IPS DF 4.7 (cell line): ENCODE data around the gene KLRC4.
A peak's percentile ranks its signal among the peaks of the same experiment; 100 is the strongest.
"Not testable (repeated sequence)": the region's sequence is repeated elsewhere in the genome, so short reads cannot be mapped to it uniquely, and the experiment has no call there.

Source experiments
- DNase-seq: peaks from one replicate; pipeline ENCODE4 v3.0.0-alpha.2; 2013; ENCODE audit warnings: low spot score; ENCODE audit errors: extremely low read depth

KLRC4 gene, protein sequence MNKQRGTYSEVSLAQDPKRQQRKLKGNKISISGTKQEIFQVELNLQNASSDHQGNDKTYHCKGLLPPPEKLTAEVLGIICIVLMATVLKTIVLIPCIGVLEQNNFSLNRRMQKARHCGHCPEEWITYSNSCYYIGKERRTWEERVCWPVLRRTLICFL

GRCh38 chr12:10409392-10409791, at the start of gene KLRC4:
Gene KLRC4 (minus strand): TSS chr12:10409757. CDS start chr12:10409575, 182 bp downstream.
- no peak for DNase-seq

GRCh38 chr12:10457760-10458159, 48.2 kb upstream of the KLRC4 start:
- DNase-seq: peak; percentile 62

- no peak for DNase-seq
These were observed 47.3 kb upstream of the KLRC4 start for GRCh38 chr12:10456856-10457255.

GRCh38 chr12:10455766-10456165, 46.2 kb upstream of the KLRC4 start:
- no peak for DNase-seq

DNA sequence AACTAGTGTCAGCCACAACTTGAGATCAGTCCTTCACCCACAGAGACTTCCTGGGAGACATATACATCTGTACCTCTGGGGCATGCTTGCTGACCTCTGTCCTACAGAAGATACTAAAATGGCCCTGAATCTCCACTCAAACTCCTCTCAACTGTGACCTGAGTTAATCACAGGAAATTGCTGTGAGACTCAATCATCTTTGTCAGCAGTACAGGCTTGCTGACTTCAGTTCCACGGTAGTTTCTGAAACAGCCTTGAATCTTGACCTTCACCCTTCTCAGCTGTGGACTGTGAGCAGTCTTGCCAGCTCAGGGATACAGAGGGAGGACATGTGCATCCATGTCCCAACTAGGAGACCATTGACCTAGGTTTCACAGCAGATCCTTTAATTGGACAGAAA, 45.0 kb upstream of the KLRC4 start:
- DNase-seq: no peak

GRCh38 chr12:10453156-10453555, 43.6 kb upstream of the KLRC4 start, which contains the start of gene KLRC1:
Gene KLRC1 (minus strand): TSS chr12:10453377. CDS start chr12:10451156, 2,221 bp downstream.
- DNase-seq: no peak

DNA sequence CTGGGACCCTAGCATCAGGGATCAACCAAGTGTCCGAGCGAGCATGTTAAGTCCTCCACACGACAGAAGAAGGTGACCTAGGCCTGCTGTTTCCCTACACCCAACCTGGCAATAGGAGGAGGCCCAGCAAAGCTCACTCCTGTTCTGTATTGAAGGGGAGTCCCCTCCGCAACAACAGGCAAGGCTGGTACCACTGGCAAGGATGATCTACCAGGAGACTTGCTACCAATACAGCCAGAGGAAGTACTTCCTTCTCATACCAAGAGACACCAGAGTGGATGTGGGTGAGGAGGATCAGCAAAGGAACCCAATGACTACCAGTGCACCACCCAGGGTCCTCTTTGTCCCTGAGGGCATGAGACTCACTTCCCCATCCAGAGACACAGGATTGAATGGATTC, 38.7 kb upstream of the KLRC4 start:
- no peak for DNase-seq

GRCh38 chr12:10446052-10446451, 36.5 kb upstream of the KLRC4 start:
- DNase-seq: not testable (repeated sequence)

DNA sequence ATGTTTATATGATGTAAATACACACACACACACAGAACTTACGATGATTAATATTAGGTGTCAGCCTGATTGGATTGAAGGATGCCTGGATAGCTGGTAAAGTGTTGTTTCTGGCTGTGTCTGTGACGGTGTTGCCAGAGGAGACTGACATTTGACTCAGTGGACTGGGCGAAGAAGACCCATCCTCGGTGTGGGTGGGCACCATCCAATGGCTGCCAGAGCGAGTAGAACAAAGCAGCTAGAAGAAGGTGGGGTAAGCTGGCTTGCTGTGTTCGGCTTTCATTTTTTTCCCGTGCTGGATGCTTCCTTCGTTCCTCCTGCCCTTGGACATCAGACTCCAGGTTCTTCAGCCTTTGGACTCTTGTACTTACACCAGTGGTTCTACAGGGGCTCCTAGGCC, 31.6 kb upstream of the KLRC4 start:
- not testable (repeated sequence) for DNase-seq

DNA sequence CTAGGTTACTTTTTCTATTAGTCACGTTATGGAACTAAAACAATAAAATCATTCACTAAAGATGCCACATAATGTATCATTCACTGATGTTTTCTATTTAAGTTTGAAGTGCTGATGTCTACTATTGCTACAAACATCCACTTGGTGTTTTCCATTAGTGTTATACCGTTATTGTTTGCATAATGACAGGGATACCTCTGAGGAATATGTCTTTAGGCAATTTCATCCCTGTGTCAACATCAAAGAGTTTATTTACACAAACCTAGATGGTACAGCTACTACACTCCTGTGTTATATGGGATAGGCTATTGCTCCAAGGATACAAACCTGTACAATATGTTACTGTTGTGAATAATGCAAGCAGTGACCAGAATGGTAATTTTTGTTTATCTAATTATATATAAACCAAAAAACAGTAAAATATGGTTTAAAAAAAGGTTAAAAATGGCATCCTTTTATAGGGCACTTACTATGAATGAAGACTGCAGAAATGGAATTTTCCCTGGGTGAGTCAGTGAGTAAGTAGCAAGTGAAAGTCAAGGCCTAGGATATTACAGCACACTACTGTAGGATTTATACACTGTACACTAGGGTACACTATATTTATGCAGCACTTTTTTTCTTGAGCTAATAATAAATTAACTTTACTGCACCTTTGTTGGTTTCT, 30.2 kb upstream of the KLRC4 start:
- not testable (repeated sequence) for DNase-seq

- DNase-seq: not testable (repeated sequence)
These were observed 28.0 kb upstream of the KLRC4 start for GRCh38 chr12:10437601-10438000.

DNA sequence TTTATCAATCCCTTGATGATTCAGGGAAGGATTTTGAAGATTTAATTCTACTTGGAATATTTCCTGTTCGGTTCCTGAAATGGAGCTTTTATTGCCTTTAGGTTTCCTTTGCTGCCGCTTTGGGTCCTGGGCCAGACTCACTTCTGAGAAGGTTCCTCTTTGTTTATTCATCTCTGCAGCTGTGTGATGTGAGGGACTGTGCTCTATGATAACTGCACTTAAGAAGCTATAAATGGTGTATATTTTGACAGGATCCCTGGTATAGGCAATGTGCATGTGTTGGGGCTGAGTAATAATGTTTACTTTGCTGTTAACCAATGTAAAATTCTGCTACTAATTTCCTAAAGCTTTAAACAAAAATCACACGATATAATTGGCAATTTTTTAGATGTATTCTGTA, 26.3 kb upstream of the KLRC4 start, which contains the start of gene KLRC2:
KLRC2 (minus strand) TSS at position 195 of the 400 bp plus-strand sequence; CDS start at position 171, 24 bp downstream.
- not testable (repeated sequence) for DNase-seq

DNA sequence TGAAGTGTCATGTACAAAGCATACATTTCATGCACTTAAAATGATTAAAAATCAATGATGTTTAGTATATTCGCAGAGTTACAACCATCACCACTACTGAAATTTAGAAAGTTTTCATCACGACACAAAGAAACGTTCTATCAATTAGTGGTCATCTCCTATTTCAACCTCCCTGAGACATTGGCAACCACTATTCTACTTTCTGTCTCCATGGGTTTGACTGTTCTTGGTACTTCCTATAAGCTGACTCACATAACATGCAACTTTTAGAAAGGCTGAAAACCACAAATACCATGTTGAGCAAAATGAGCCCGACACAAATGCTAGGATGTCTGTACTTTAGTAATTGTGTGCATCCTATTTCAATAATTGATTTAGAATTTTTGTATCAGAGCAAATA, 21.1 kb upstream of the KLRC4 start:
- DNase-seq: not testable (repeated sequence)

DNA sequence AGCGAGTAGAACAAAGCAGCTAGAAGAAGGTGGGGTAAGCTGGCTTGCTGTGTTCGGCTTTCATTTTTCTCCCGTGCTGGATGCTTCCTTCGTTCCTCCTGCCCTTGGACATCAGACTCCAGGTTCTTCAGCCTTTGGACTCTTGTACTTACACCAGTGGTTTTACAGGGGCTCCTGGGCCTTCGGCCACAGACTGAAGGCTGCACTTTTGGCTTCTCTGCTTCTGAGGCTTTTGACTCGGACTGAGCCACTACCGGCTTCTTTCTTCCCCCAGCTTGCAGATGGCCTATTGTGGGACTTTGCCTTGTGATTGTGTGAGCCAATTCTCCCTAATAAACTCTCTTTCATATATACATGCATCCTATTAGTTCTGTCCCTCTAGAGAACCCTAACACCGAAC, 16.4 kb upstream of the KLRC4 start:
- not testable (repeated sequence) for DNase-seq

- DNase-seq: not testable (repeated sequence)
These were observed 14.8 kb upstream of the KLRC4 start for GRCh38 chr12:10424260-10424899.

DNA sequence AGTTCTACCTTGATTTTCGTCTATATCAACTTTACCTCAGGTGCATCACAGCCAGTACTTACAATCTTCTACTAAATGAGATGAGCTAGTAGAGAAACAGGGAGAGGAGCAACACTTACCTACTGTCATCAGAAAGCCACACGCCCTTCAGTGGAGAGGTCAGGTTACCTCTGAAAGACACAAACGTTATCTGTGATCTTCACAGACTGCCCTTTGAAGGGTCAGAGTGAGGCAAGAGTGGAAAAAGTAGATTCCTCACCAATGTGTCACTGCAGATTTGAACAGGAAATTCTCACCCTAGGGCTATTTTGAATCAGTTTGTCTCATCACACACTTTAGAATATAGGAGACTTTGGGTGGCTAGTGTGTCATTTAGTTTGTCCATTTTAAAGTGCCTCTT, 12.6 kb upstream of the KLRC4 start:
- not testable (repeated sequence) for DNase-seq

GRCh38 chr12:10420334-10420733, 10.8 kb upstream of the KLRC4 start, which contains the start of gene KLRC3:
Gene KLRC3 (minus strand): TSS chr12:10420595. CDS start chr12:10420550, 45 bp downstream.
- not testable (repeated sequence) for DNase-seq

DNA sequence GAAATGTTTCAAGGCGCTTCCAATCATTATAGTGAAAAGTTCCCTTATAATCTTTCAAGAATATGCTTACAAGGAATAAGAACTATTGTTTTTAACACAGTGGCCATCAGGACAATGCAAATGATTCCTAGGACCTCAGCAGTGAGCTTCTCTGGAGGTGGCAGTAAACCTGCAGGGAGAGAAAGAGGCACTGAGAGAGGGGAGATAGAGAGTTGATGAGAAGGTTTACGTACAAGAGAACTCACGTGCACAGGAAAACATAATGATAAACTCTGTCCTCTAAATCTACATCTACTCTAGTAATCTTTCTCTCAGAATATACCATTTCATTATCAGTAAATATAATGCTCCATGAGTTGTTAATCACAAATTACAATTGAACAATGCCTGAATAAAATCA, 715 bp downstream of the KLRC4 start:
- DNase-seq: no peak

GRCh38 chr12:10406725-10407124, 2.8 kb downstream of the KLRC4 start:
- DNase-seq: no peak

GRCh38 chr12:10405294-10405693, 4.3 kb downstream of the KLRC4 start:
- DNase-seq: no peak

GRCh38 chr12:10404798-10405197, 4.8 kb downstream of the KLRC4 start:
- no peak for DNase-seq

GRCh38 chr12:10400829-10401228, 8.7 kb downstream of the KLRC4 start:
- DNase-seq: no peak
